ENCODE results near the gene CCDC7.
A peak's percentile ranks its signal among the peaks of the same experiment; 100 is the strongest.
"Not testable (repeated sequence)": the region's sequence is repeated elsewhere in the genome, so short reads cannot be mapped to it uniquely, and the experiment has no call there.

The CCDC7 gene

GRCh38 chr10:32445740-32446535, at the start of gene CCDC7:
Gene CCDC7 (plus strand): TSS chr10:32446140. CDS start chr10:32451643, 5,503 bp downstream.
- peak; percentile 88 for DNase-seq (ENCODE audit: low spot score)

DNA sequence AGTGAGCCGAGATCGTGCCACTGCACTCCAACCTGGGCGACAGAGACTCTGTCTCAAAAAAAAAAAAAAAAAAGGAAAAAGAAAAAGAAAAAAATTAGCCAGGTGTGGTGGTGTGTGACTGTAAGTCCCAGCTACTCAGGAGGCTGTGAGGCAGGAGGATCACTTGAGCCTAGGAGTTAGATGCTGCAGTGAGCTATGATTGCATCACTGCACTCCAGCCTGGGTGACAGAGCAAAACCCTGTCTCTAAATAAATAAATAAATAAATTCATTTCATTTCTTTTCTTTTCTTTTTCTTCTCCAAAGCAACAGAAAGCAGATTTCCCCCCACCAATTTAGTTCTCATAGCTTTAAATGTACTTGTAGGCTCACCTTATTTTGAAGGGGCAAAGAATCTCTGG, 48.8 kb upstream of the CCDC7 start:
- not testable (repeated sequence) for DNase-seq (ENCODE audit: low spot score)

DNA sequence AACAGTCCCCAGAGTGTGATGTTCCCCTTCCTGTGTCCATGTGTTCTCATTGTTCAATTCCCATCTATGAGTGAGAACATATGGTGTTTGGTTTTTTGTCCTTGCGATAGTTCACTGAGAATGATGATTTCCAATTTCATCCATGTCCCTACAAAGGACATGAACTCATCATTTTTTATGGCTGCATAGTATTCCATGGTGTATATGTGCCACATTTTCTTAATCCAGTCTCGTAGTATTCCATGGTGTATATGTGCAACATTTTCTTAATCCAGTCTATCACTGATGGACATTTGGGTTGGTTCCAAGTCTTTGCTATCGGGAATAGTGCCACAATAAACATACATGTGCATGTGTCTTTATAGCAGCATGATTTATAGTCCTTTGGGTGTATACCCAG, 46.2 kb upstream of the CCDC7 start:
- not testable (repeated sequence) for DNase-seq (ENCODE audit: low spot score)

DNA sequence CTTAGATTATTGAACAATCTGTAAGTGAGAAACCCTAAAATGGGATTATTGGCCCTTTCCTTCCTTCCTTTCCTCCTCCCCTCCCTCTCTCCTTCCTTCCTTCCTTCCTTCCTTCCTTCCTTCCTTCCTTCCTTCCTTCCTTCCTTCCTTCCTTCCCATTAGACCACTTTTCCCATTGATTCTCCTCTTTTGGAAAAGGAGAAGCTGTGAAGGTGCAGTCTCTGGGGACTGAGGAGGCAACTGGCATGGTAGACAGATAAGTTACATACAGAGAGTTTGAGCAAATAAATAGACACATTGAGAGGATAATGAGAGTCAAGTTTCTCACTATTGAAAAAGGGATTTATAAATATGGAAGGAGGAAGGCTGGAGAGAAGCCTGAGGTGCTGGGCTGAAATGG, 45.0 kb upstream of the CCDC7 start:
- DNase-seq (ENCODE audit: low spot score) = no peak

DNA sequence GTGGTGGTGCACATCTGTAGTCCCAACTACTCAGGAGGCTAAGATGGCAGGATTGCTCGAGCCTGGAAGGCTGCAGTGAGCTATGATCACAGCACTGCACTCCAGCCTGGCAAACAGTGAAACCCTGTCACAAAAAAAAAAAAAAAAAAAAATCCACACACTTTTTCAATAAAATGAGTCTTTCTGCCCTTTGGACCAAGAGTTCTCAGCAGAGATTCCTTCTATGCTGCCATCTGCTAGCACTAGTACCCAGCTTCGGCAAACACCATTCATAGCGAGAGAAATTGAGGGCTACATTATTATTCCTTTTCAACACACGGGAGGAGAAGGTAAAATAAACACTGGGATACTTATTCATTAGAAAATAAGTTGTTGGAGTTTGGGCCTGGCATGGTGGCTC, 43.4 kb upstream of the CCDC7 start:
- DNase-seq (ENCODE audit: low spot score) = no peak

GRCh38 chr10:32403091-32403490, 42.8 kb upstream of the CCDC7 start:
- no peak for DNase-seq (ENCODE audit: low spot score)

- no peak for DNase-seq (ENCODE audit: low spot score)
Observed at GRCh38 chr10:32408690-32409089, 37.2 kb upstream of the CCDC7 start.

GRCh38 chr10:32409741-32410140, 36.2 kb upstream of the CCDC7 start:
- DNase-seq (ENCODE audit: low spot score) = no peak

DNA sequence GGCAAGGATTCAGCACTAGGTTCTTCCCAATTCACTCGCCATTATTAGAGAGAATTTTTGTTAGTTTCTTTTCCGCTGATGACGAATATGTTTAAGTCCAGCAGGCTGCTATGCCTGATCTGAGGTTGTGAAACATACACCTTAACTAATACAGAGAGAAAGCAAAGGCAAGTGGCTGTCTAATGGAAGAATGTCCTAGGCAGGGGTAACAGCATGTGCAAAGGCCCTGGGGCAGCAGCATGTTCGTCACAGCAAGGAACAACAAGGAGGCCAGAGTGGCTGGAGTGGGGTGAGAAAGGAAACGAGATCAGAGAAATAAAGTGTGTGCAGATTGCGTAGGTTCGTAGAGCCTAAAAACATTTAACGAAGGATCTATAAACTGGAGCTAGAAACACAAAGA, 35.4 kb upstream of the CCDC7 start:
- DNase-seq (ENCODE audit: low spot score) = no peak

GRCh38 chr10:32411797-32412498, 34.0 kb upstream of the CCDC7 start:
- DNase-seq (ENCODE audit: low spot score) = no peak

- no peak for DNase-seq (ENCODE audit: low spot score)
Observed at GRCh38 chr10:32412499-32412853, 33.5 kb upstream of the CCDC7 start.

DNA sequence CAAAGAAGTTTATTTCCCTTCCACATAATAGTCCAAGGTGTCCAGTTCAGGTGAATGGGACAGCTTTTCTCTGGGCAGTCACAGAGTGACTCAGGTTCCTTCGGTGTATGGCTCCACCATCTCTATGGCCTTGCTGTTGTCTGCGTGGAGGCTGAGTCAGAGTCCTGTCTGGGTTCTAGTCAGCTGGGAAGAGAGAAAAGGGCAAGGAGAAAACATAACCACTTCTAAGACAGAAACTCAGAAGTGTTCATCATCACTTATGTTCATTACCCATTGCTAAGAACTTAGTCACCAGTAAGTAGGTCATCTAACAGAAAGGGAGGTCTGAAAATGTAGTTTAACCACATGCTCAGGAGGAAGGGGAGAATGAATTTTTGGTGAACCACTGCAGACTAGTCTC, 32.4 kb upstream of the CCDC7 start:
- no peak for DNase-seq (ENCODE audit: low spot score)

DNA sequence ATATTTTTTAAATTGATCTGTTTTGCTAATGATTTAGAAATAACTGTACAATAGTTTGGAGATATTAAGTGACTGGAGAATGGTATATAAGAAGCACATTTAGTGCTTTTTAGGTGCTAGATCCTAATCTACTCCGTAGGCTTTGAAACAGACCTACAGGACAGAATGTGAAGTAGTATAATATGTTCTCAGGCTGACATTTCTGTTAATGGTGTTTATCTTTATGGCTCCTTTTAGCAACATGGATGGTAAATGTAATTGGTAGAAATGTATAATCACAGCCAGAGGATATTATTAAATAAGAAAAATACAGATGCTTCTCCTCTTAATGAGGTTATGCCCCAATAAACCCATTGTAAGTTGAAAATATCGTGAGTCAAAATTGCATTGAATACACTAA, 30.6 kb upstream of the CCDC7 start:
- no peak for DNase-seq (ENCODE audit: low spot score)

GRCh38 chr10:32417911-32418547, 27.9 kb upstream of the CCDC7 start:
- DNase-seq (ENCODE audit: low spot score) = no peak

- DNase-seq (ENCODE audit: low spot score) = no peak
Observed at GRCh38 chr10:32418572-32418971, 27.4 kb upstream of the CCDC7 start.

DNA sequence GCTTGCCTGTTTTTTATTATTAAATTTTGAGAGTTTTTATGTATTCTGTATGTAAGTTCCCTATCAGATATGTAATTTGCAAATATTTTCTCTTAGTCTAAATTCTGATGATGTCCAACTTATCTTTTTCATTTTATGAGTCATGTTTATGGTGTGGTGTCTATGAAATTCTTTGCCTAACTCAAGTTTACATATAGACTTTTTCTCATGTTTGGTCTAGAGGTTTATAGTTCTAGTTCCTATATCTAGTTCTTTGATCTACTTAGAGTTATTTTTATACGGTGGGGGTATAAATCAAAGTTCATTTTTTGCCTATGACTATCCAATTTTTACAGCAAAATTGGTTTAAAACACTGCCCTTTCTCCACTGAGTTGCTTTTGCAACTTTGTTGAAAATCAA, 26.3 kb upstream of the CCDC7 start:
- DNase-seq (ENCODE audit: low spot score) = no peak

DNA sequence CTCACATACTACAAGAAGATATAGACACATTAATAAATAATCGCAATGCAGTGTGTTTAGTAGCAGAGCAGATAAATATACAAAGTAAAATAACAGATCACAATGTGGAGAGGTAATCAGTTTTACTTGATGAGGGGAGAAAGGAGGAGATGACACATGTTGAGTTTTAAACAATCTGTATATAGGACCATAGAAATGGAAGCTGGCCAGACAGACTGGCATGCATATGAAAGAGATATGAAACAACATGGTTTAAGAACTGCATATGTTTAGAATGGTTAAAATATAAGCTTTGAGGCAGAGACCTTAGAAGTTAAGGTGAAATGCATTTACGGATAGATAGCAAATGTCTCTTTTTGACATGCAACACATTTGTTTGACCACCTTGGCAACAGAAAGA, 19.8 kb upstream of the CCDC7 start:
- no peak for DNase-seq (ENCODE audit: low spot score)

DNA sequence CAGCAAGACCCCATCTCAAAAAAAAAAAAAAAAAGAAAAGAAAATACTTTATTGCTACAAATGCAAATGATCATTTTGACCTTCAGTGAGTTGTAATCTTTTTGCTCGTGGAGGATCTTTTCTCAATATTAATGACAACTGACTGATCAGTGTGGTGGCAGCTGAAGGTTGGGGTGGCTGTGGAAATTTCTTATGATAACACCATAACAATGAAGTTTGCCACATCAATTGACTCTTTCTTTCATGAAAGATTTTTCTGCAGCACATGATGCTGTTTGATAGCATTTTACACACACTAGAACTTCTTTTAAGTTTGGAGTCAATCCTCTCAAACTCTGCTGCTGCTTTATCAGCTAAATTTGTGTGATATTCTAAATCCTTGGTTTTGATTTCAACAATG, 12.4 kb upstream of the CCDC7 start:
- no peak for DNase-seq (ENCODE audit: low spot score)

GRCh38 chr10:32436215-32436614, 9.7 kb upstream of the CCDC7 start:
- no peak for DNase-seq (ENCODE audit: low spot score)

GRCh38 chr10:32437334-32437733, 8.6 kb upstream of the CCDC7 start:
- no peak for DNase-seq (ENCODE audit: low spot score)

GRCh38 chr10:32445036-32445435, 904 bp upstream of the CCDC7 start:
- DNase-seq (ENCODE audit: low spot score) = no peak

GRCh38 chr10:32446536-32447406, 831 bp downstream of the CCDC7 start:
- no peak for DNase-seq (ENCODE audit: low spot score)

Measured in D341Med (cell line).